IPS-20b (cell line): ENCODE measurements around the gene MAMSTR.
A peak's percentile ranks its signal among the peaks of the same experiment; 100 is the strongest.
"Not testable (repeated sequence)": the region's sequence is repeated elsewhere in the genome, so short reads cannot be mapped to it uniquely, and the experiment has no call there.

Source experiments
- H3K27ac ChIP-seq: one replicate; pipeline ENCODE4 v1.5.1; 2013; ENCODE audit warnings: low read length
- H3K27me3 ChIP-seq: 2 replicates; pipeline ENCODE4 v1.6.1; 2013; ENCODE audit warnings: mild to moderate bottlenecking, low read length, inconsistent platforms; ENCODE audit not compliant: insufficient read depth
- H3K36me3 ChIP-seq: 2 replicates; pipeline ENCODE4 v1.6.1; 2013; ENCODE audit warnings: low read depth, mild to moderate bottlenecking, inconsistent platforms, low read length, moderate library complexity; ENCODE audit not compliant: insufficient read depth
- H3K4me1 ChIP-seq: 2 replicates; pipeline ENCODE4 v1.6.1; 2013; ENCODE audit warnings: mild to moderate bottlenecking, control low read depth, inconsistent platforms, low read length, moderate library complexity; ENCODE audit not compliant: insufficient read depth
- H3K4me3 ChIP-seq: 2 replicates; pipeline ENCODE4 v1.5.1; 2013; ENCODE audit warnings: mild to moderate bottlenecking, low read length, inconsistent platforms
- H3K9ac ChIP-seq: 2 replicates; pipeline ENCODE4 v1.6.1; 2013; ENCODE audit warnings: low read depth, mild to moderate bottlenecking, inconsistent platforms, low read length, moderate library complexity
- H3K9me3 ChIP-seq: 2 replicates; pipeline ENCODE4 v1.6.1; 2013; ENCODE audit warnings: mild to moderate bottlenecking, low read depth, low read length, inconsistent platforms; ENCODE audit not compliant: insufficient read depth

Gene MAMSTR

GRCh38 chr19:48719263-48720171, at the start of gene MAMSTR:
Gene MAMSTR, minus strand, starts transcription at chr19:48719725. Its CDS starts 694 bp downstream, at chr19:48719031.
- Histone ChIP-seq H3K9ac (no peak within 1 kb of the TSS), H3K27me3 (no peaks in the 10 kb centered on the region), H3K4me1 (peaks cover 20% of the 10 kb centered on the region; the same call in 1 of the 2 replicates), H3K4me3 (peak within 1 kb of the TSS; percentile 72; the same call in 1 of the 2 replicates), H3K27ac (no peak within 1 kb of the TSS), H3K9me3 (no peaks in the 10 kb centered on the region), H3K36me3 (no peaks in the 10 kb centered on the region)

GRCh38 chr19:48768994-48769713, 49.6 kb upstream of the MAMSTR start:
- Histone ChIP-seq H3K27me3 (no peaks in the 10 kb centered on the region), H3K27ac (no peak overlapping the region), H3K9me3 (no peaks in the 10 kb centered on the region), H3K9ac (no peak overlapping the region), H3K4me3 (no peak overlapping the region), H3K36me3 (no peaks in the 10 kb centered on the region), H3K4me1 (no peaks in the 10 kb centered on the region)

GRCh38 chr19:48768171-48768753, 48.7 kb upstream of the MAMSTR start:
- H3K27ac ChIP-seq, H3K36me3 ChIP-seq, H3K4me3 ChIP-seq, H3K9ac ChIP-seq, H3K9me3 ChIP-seq, H3K4me1 ChIP-seq, H3K27me3 ChIP-seq: not testable (repeated sequence)

GRCh38 chr19:48765816-48766215, 46.3 kb upstream of the MAMSTR start:
- not testable (repeated sequence) for H3K9me3 ChIP-seq, H3K27ac ChIP-seq, H3K4me1 ChIP-seq, H3K9ac ChIP-seq, H3K36me3 ChIP-seq, H3K4me3 ChIP-seq
- peaks cover 19% of the 10 kb centered on the region for H3K27me3 ChIP-seq

- Histone ChIP-seq H3K4me1 (no peaks in the 10 kb centered on the region), H3K27ac (no peak overlapping the region), H3K9me3 (no peaks in the 10 kb centered on the region), H3K36me3 (no peaks in the 10 kb centered on the region), H3K9ac (no peak overlapping the region), H3K27me3 (peaks cover 22% of the 10 kb centered on the region), H3K4me3 (no peak overlapping the region)
Measured at GRCh38 chr19:48760504-48761205, 41.1 kb upstream of the MAMSTR start.

GRCh38 chr19:48757741-48758144, 38.2 kb upstream of the MAMSTR start:
- H3K9ac ChIP-seq: no peak overlapping the region
- H3K9me3 ChIP-seq: no peaks in the 10 kb centered on the region
- H3K27me3 ChIP-seq: peaks cover 33% of the 10 kb centered on the region
- no peaks in the 10 kb centered on the region for H3K36me3 ChIP-seq
- H3K4me1 ChIP-seq: peaks cover 11% of the 10 kb centered on the region; the same call in 1 of the 2 replicates
- H3K4me3 ChIP-seq: no peak overlapping the region
- H3K27ac ChIP-seq: no peak overlapping the region

- H3K27me3 ChIP-seq: peaks cover 32% of the 10 kb centered on the region
Measured at GRCh38 chr19:48757089-48757675, 37.7 kb upstream of the MAMSTR start.

GRCh38 chr19:48756686-48757085, 37.2 kb upstream of the MAMSTR start:
- H3K27ac ChIP-seq: no peak overlapping the region
- H3K4me3 ChIP-seq: no peak overlapping the region
- no peaks in the 10 kb centered on the region for H3K36me3 ChIP-seq
- no peak overlapping the region for H3K9ac ChIP-seq
- H3K27me3 ChIP-seq: peaks cover 33% of the 10 kb centered on the region
- H3K9me3 ChIP-seq: no peaks in the 10 kb centered on the region
- peaks cover 11% of the 10 kb centered on the region; the same call in 1 of the 2 replicates for H3K4me1 ChIP-seq

More at GRCh38 chr19:48757089-48757675, 37.7 kb upstream of the MAMSTR start:
- Histone ChIP-seq H3K9ac (no peak overlapping the region), H3K9me3 (no peaks in the 10 kb centered on the region), H3K4me1 (peaks cover 11% of the 10 kb centered on the region; the same call in 1 of the 2 replicates), H3K27ac (no peak overlapping the region), H3K36me3 (no peaks in the 10 kb centered on the region), H3K4me3 (no peak overlapping the region)

- Histone ChIP-seq H3K4me1 (peaks cover 11% of the 10 kb centered on the region; the same call in 1 of the 2 replicates), H3K27ac (no peak overlapping the region), H3K4me3 (no peak overlapping the region), H3K9ac (peak overlapping the region; percentile 11; the same call in 1 of the 2 replicates), H3K36me3 (no peaks in the 10 kb centered on the region), H3K27me3 (peaks cover 29% of the 10 kb centered on the region), H3K9me3 (no peaks in the 10 kb centered on the region)
Measured at GRCh38 chr19:48756212-48756611, 36.7 kb upstream of the MAMSTR start.

- Histone ChIP-seq H3K4me3 (no peak overlapping the region), H3K27ac (no peak overlapping the region), H3K36me3 (0 out of 2 replicates have a peak, but pooled peaks cover under 1% of the 10 kb centered on the region), H3K9ac (peak overlapping the region; percentile 11; the same call in 1 of the 2 replicates), H3K9me3 (no peaks in the 10 kb centered on the region), H3K4me1 (peaks cover 11% of the 10 kb centered on the region; the same call in 1 of the 2 replicates), H3K27me3 (peaks cover 25% of the 10 kb centered on the region)
Measured at GRCh38 chr19:48755787-48756186, 36.3 kb upstream of the MAMSTR start.
